ENCODE data around the gene EIF4G2. TPM values are rescaled to one million over a fixed set of nuclear protein-coding genes. Genes with fewer than 3 reads are reported as not detected.

The EIF4G2 gene
- total and polyA plus RNA-seq, 2 of the 8 experiments (the other 6 are each of a cell fraction or from before 2014, with no cell fraction given), result 438 to 964 TPM

DNA sequence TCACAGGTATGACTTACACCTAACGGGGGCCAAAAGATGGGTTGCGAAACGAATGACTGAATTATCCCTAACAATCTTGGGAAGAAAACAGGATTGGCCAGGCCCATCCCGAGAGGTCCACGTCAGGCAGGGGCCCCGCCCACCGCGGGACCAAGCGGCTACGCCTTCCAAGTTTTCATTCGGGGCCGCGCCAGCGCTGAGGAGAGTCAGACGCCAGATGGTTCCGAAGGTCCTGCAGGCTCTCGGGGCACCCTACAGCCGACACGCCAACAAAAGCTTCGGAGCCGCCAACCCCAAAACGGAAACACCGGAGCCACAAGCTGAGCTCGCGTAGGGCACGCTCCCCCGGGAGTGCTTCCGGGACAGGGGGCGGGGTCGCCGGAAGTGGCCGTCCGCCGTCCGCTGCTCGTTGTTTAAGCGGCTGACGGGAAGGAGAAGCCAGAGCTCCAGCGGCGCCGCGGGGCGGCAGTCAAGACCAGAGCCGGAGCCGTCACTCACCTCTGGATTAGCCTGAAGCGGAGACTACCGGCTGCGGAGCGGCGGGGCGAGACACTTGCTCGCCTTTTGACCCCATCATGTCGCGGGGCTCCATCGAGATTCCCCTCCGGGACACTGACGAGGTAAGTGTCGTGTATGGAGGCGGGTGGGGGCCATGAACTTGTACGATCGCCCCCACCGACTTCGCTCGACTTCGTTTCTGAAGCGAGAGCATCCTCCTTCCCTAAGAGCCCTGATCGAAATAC, 57.7 kb downstream of the EIF4G2 start, which contains the start of gene CTR9:
Gene CTR9 (plus strand): TSS at position 409 of the 743 bp plus-strand sequence. CDS start 167 bp downstream, at position 576.
- Histone ChIP-seq H3K4me2 (ENCODE audit: insufficient read depth in 1 of 2, low read depth in 2 of 2, low read length in 2 of 2) (peak within 1 kb of the TSS; percentile 85), H3K4ac (replicated peaks; ENCODE audit: insufficient read length, low read depth, low read length) (peak within 1 kb of the TSS; percentile 32), H2AFZ (ENCODE audit: low read length) (peak within 1 kb of the TSS; percentile 92; the same call in 1 of the 2 replicates), H4K8ac (ENCODE audit: extremely low read depth, insufficient read depth, low read length) (peak within 1 kb of the TSS; percentile 90), H3K23ac (ENCODE audit: insufficient read length) (no peak within 1 kb of the TSS), H3K9ac (replicated peaks in 1 of 4; ENCODE audit: extremely low read depth in 1 of 4, low read depth in 3 of 4, low read length in 3 of 4) (peak within 1 kb of the TSS in 3 of 4 experiments; percentile 26 to 64 (median 36); a peak in 6 of 7 replicates), H3K4me3 (ENCODE audit: extremely low read depth in 1 of 4, insufficient read depth in 2 of 4, low read depth in 3 of 4, low read length in 4 of 4) (peak within 1 kb of the TSS; percentile 75 to 91 (median 80)), H3K14ac (ENCODE audit: insufficient read length) (no peak within 1 kb of the TSS), H3K36me3 (ENCODE audit: control insufficient read depth in 2 of 4, insufficient read depth in 4 of 4, low read length in 3 of 4) (peaks cover 0 to 17% (median 6%) of the 10 kb centered on the region in 4 experiments; a peak in 6 of 8 replicates), H3K27ac (ENCODE audit: low read depth, low read length) (peak within 1 kb of the TSS; percentile 79; the same call in 1 of the 2 replicates), H3K23me2 (ENCODE audit: low read depth, low read length) (peaks cover 3% of the 10 kb centered on the region; the same call in 1 of the 2 replicates), H4K5ac (ENCODE audit: insufficient read length, low read depth, low read length) (peak within 1 kb of the TSS; percentile 91), H3K27me3 (replicated peaks in 1 of 4; ENCODE audit: control insufficient read depth in 3 of 4, extremely low read depth in 1 of 4, insufficient read depth in 3 of 4, low read length in 3 of 4) (no peaks in the 10 kb centered on the region), H3K4me1 (replicated peaks in 1 of 4; ENCODE audit: control insufficient read depth in 3 of 4, insufficient read depth in 4 of 4, low read length in 3 of 4) (peaks cover 0 to 4% (median 1%) of the 10 kb centered on the region in 4 experiments; a peak in 2 of 7 replicates), H3K79me1 (ENCODE audit: low read depth, low read length) (0 out of 2 replicates have a peak, but pooled peaks cover 2% of the 10 kb centered on the region), H4K20me1 (replicated peaks in 1 of 2; ENCODE audit: control insufficient read depth in 1 of 2, insufficient read depth in 2 of 2, low read length in 2 of 2) (no peaks in the 10 kb centered on the region), H2AK5ac (ENCODE audit: low read depth, low read length) (no peak within 1 kb of the TSS), H2BK15ac (ENCODE audit: low read length) (no peak within 1 kb of the TSS), H2BK120ac (replicated peaks; ENCODE audit: low read depth, low read length) (no peak within 1 kb of the TSS), H3K79me2 (ENCODE audit: control insufficient read depth in 1 of 2, insufficient read depth in 2 of 2, low read length in 2 of 2) (peaks cover 0 to 14% of the 10 kb centered on the region in 2 experiments; a peak in 2 of 4 replicates), H3K18ac (ENCODE audit: extremely low read depth, low read length) (peak within 1 kb of the TSS; percentile 88; the same call in 1 of the 2 replicates), H3K56ac (replicated peaks; ENCODE audit: insufficient read length, low read depth, low read length) (peak within 1 kb of the TSS; percentile 62), H2BK12ac (ENCODE audit: low read depth, low read length) (no peak within 1 kb of the TSS), H2BK20ac (ENCODE audit: low read length) (no peak within 1 kb of the TSS), H3K9me3 (ENCODE audit: insufficient read depth in 2 of 2, low read depth in 1 of 2, low read length in 1 of 2) (no peaks in the 10 kb centered on the region), H2BK5ac (ENCODE audit: low read depth, low read length) (peak within 1 kb of the TSS; percentile 47; the same call in 1 of the 2 replicates), H4K91ac (replicated peaks; ENCODE audit: insufficient read length, low read length) (peak within 1 kb of the TSS; percentile 91)
- WGBS, 2 experiments (ENCODE audit: extremely low coverage in 1 of 2, insufficient coverage in 1 of 2, insufficient read length in 1 of 2, insufficient replicate concordance in 2 of 2, low coverage in 1 of 2, low lambda C conversion rate in 2 of 2, missing lambda C conversion rate in 1 of 2), result 2% methylated on average over 67 of the region's 67 CpGs; no CpG with 5 or more reads in 1 of the 2 experiments
- FAIRE-seq (peak; percentile 50), DNase-seq (ENCODE audit: low read depth in 1 of 2, low spot score in 2 of 2) (peak; percentile 77 to 95)
- CTCF ChIA-PET (ENCODE audit: partially characterized antibody), result interaction anchor here (0.8 kb wide), 1 partner anchor 106 kb away, joined by 3 read pairs; no protein-coding TSS in a partner anchor
- POLR2A ChIA-PET (ENCODE audit: partially characterized antibody), result interaction anchor here (0.9 to 1.5 kb wide), 5 partner anchors 15 to 181 kb away, joined by 3 to 15 read pairs (median 3); partner anchors contain the start of genes EIF4G2 and ZBED5
- TF ChIP-seq MAFK (IDR thresholded peaks at IDR 0.05; ENCODE audit: low read depth, low read length), result no peak
- peak; percentile 32 to 94 for TF ChIP-seq POLR2A (IDR thresholded peaks at IDR 0.05; ENCODE audit: control extremely low read depth in 1 of 2, low read depth in 2 of 2, low read length in 2 of 2)
- no peak for TF ChIP-seq RFX5 (IDR thresholded peaks at IDR 0.05; ENCODE audit: borderline replicate concordance, low read depth, low read length)
- peak; percentile 91 for TF ChIP-seq PHF8 (conservative IDR thresholded peaks at IDR 0.05; ENCODE audit: low read depth, low read length)
- no peak; the same call in none of the 2 replicates for TF ChIP-seq RBBP5 (IDR thresholded peaks at IDR 0.05; ENCODE audit: borderline replicate concordance, low read depth, low read length)
- TF ChIP-seq SRF (IDR thresholded peaks at IDR 0.05; ENCODE audit: low read depth, low read length), result no peak
- peak; percentile 97 for TF ChIP-seq CEBPB (IDR thresholded peaks at IDR 0.05; ENCODE audit: low read depth, low read length)

Measured in H1 (cell line).